HG02884 (cell line): ENCODE results near the gene ARHGEF2.
A peak's percentile ranks its signal among the peaks of the same experiment; 100 is the strongest.

Experiments
- ATAC-seq: cut with Tn5 transposase; IDR thresholded peaks from one replicate; pipeline ENCODE4 v1.9.1; 2021; ENCODE audit warnings: mild to moderate bottlenecking, moderate library complexity; ENCODE audit not compliant: unreplicated experiment

Gene ARHGEF2

DNA sequence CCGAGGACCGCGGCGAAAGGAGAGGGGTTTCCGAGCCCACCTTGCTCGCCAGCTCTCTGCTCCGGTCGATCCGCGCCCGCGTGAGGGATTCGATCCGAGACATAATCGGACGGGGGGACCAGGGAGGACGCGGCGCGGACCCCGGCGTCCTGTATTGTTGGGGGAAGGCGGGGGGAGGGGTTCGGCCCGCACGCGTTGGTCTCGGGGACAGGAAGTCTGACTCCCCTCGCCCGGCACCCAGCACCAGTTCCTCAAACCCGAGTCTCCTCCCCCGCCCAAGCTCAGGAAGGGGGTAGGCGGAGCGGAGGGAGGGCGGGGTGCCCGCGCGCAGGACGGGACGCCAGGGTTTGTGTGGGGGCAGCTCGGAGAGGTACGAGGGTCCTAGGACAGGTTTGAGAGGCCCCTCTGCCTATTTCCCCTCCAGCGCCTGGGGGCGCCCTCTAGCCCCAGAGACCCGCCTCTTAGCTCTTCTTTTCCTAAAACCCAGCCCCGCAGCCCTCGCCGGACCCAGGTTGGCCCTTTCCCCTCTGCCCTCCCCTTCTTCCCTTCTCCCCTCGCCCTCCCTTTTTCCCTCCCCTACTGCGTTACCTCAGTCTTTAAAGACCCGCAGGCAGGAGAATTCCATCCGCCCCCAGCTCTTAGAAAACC lies at the start of gene ARHGEF2:
ARHGEF2 (minus strand) TSS at position 223 of the 648 bp plus-strand sequence; CDS start at position 103, 120 bp downstream.
- no peak for ATAC-seq

DNA sequence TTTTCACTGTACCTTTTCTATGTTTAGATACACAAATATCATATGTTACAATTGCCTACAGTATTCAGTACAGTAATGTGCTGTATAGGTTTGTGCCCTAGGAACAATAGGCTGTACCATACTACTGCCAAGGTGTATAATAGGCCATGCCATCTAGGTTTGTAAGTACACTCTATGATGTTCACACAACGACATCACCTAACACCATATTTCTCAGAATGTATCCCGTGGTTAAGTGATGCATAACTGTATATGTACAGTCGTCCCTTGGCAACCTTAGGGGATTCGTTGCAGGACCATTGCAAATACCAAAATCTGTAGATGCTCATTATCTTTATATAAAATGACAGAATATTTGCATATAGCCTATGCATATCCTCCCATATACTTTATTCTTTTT lies 48.2 kb upstream of the ARHGEF2 start:
- ATAC-seq: no peak

DNA sequence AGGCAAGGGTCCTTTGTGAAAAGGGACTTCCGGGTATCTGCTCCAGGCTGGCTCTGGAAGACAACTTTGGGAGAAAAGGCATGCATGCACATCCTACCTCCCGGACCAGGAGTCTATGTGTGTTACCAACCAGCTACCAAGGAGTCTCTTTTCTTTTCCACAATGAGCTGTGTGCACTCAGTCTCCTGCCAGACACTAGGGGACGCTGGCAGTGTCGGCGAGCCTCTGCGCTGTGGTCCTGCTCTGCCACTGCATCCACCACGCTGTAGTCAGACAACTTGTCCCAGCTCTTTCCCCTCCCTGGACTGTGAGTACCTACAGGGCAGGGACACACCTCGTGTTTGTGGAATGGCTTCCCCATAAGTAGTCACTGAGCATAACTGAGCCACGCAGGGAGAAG lies 47.5 kb upstream of the ARHGEF2 start:
- ATAC-seq: no peak

- no peak for ATAC-seq
Measured at GRCh38 chr1:156024801-156025200, 46.5 kb upstream of the ARHGEF2 start.

GRCh38 chr1:156021954-156022353 lies 43.6 kb upstream of the ARHGEF2 start:
- no peak for ATAC-seq

DNA sequence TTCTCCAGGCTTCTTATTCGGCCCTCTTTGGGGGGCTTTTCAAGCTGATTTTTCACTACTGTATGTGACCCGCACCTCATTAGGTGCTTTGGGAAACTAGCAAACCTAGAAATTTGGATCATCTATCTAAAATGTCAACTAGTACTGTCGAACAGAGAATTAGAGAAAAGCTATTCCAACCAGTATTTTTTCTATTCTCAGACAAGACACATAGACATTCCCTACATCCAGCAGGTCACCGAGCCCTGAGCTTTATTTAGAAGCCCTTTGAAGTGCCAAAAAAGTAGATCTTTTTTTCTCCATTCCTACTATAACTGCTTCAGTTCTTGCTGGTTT lies 42.7 kb upstream of the ARHGEF2 start:
- ATAC-seq: no peak

DNA sequence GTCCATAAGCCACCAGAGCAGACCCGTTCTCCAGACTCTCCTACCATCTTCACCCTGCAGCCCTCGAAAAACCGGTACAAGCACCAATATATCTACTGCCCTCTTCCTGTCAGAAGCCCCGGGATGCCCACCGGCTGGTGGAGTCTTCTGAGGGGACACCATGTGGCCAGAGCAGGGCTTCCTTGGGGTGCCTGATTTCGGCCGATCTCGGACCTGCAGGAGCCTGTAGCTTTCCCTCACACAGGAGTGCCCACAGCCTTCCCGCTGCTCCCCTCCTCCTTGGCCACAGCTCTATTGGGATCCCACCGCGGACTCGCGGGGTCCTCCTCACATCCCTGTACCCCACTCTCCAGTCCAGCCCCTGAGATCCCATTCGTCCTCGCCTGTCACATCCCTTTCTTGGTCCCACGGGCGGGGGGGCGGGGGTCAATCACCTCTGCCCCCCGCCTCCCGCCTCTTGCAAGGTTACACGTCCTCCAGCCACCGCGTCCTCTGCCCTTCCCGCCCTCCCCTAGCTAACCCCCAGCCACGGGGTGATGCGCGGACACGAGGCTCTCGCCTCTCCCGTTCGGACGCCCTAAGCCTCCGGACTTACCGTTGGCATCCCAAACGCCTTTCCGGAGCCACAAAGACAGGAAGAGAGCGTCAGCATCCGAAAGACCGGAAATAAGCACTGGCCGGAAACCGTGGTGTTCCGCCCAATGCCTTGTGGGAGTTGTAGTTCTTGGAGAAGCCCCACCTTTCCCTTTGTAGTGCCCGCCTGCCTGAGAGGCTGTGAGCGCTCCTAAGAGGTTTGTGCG lies 42.1 kb upstream of the ARHGEF2 start, which contains the start of gene SSR2:
SSR2 (minus strand) TSS at position 659 of the 800 bp plus-strand sequence. CDS start 784 bp downstream, outside the sequence.
- ATAC-seq: peak; percentile 98

GRCh38 chr1:156019946-156020292 lies 41.6 kb upstream of the ARHGEF2 start:
- no peak for ATAC-seq

DNA sequence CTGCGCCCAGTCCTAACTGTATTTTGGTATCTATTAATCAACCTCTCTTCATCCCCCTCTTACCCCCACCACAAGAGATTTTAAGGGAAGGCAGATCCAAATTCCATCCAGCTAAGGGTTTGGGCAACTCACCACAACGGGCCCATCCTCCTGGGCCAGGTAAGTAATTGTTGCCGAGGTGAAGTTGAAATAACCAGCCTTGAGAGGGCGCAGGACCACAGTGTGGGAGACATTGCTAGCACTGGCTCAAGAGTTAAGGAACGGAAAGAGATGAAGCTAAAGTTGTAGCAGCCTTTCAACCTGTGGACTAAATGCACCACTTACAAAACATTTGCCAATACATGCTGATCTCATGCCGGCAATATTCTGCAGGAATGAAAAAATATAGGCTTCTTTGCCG lies 36.5 kb upstream of the ARHGEF2 start:
- no peak for ATAC-seq

DNA sequence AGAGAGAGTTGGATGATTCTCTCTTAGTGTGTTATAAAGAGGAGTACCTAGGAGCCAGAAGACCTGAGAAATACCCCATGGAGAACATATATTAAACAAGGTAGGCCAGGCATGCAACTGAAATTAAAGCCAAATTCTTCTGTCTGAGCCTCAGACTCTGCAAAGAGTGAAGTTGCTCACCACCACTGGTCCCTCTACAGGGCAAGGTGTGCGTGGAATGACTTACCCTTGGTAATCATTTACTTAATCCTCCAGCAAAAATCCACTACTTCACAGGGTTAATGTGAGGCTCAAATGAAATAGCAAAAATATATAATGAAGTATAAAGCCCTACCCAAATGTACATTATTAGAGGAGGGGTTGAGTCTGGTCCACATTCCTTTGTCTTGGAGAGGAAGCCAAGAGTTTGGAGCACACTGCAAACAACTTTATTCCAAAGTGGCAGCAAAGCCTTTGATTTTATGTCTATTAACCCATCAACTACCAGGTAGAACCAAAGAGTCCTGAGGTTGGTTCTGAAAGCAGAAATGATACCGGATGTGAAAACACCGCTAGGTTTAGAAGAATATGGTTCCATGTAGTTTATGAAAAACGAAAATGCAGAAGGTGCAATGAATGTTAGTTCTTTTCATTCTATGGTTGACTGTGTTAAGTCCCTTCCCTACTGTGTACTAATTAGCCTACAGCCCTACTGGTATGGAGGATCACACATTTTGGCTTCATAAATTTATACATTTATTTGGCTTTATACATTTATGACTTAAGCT lies 33.9 kb upstream of the ARHGEF2 start:
- no peak for ATAC-seq

DNA sequence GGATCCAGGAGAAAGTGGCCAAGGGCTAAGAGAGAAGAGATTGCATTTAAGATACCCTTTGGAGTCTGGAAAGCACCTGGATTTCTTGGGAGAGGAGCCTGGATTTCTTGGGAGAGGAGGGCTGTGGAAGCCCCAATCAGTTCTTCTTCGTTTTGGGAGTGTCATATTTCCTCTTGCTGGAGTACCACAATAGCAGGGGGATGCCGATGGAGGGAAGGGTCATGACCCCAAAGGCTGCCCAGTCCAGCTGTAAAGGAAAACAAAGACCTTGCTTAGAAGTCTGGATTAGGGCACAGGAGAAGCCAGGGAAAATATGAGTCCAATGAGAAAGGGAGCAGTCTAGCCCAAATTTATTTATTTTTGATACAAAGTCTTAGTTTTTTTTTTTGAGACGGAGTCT lies 31.1 kb upstream of the ARHGEF2 start:
- ATAC-seq: no peak

GRCh38 chr1:156006666-156007376 lies 28.5 kb upstream of the ARHGEF2 start:
- ATAC-seq: no peak

- no peak for ATAC-seq
Measured at GRCh38 chr1:156004843-156005584, 26.7 kb upstream of the ARHGEF2 start.

DNA sequence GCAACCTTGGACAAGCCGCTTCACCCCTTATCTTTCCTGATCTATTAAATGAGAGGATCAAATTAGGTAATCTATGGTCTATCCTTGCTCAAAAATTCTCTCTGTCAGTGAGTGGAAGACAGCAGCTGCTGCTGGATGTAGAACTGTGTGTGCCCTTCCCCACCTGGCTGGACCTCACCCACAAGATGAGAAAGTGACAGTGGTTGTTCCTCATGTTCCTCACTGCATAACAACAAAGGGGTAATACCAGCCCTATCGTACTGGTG lies 25.5 kb upstream of the ARHGEF2 start:
- no peak for ATAC-seq

DNA sequence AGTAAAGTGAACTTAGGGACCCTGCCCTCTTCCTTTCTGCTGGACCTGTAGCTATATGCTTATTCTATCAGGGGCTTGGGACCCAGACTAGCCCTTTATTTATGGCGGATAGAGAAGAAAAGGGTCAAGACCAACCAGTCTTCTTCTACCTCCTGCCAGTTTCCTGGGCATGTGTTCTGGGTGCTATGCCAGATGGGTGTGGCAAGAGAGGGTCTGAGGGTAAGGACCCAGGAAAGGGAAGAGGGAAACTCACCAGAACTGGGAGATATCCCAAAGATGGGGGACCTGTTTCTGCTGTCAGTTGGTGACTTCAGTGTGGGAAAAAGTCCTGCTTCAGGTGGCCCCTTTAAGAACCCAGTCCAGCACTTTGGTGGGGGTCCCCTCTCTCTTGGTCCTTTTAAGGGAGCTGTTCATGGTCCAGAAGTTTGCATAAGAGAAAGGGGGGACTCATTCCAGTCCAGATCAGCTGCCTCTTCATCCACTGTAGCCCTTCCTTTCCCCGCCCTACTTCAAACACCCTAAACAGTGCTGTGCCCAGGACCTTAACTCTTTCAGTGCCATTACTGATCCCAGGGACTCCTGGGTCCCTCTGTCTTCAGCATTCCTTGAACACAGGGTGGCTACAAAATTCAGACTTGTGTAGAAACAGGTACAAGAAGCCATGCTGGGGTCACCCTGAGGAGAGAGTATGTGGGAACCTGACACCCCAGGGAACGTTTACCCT lies 24.0 kb upstream of the ARHGEF2 start:
- ATAC-seq: no peak

GRCh38 chr1:156001662-156002171 lies 23.4 kb upstream of the ARHGEF2 start:
- no peak for ATAC-seq

- ATAC-seq: no peak
Measured at GRCh38 chr1:156001021-156001661, 22.8 kb upstream of the ARHGEF2 start.

- ATAC-seq: no peak
Measured at GRCh38 chr1:155999964-156000363, 21.6 kb upstream of the ARHGEF2 start.

- no peak for ATAC-seq
Measured at GRCh38 chr1:155996166-155996565, 17.8 kb upstream of the ARHGEF2 start.
